Stimulated activated naive CD4-positive, alpha-beta T cell treated with Interleukin-2 at 50 U/mL for 16 hours (primary cell): ENCODE data around the gene MICU1.
"Not testable (repeated sequence)": the region's sequence is repeated elsewhere in the genome, so short reads cannot be mapped to it uniquely, and the experiment has no call there.

Experiments used
- DNase-seq: peaks from one replicate; lab custom pipeline; 2025; lab: John Stamatoyannopoulos, UW

Gene MICU1

DNA sequence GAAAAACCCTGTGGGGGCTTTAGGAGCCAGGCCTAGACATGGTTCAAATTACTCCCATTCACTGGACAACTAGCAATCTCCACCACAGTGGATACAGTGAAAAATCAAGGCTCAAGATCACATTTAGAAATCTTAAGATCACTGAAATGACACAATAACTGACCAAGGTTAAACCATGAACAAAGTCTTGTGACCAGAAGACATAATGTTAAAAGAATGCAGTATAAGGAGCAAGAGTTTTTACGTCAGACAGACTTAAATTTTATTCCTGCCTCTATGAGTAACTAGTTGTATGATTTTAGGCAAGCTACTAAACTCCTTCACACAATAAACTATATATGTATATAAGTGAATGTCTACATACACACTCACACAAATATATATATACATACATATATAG lies 68.5 kb downstream of the MICU1 start:
- DNase-seq, result no peak

DNA sequence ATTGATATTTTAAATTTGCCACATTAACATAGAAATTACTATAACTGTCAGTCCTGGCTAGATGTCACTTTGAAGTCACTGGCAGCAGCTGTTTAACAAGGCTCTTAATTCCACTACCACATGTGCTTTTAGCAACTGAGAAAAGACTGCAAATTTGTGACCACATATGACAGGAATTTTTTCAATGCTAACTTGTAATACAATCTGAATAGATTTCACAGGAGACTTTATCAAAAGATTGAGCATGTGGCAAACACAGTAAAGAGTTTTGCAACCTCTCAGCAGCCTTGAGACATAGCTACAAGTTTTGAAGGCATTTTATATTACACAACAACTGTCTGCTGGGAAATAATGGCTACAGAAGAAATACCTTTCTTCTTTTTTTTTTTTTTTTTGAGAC lies 73.0 kb downstream of the MICU1 start:
- no peak for DNase-seq

DNA sequence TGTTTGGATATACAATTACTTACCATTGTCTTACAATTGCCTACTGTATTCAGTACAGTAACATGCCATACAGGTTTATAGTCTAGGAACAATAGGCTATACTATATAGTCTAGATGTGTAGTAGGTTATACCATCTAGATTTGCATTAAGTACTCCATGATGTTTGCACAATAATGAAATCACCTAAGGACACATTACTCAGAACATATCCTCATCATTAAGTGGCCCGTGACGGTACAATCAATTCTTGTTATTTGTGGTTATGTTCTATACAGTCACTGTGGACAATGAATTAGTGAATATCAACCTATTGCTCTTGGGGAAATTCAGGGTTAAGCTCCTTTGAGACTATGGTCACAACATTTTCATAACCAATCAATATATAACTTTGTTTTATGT lies 75.6 kb downstream of the MICU1 start:
- no peak for DNase-seq

DNA sequence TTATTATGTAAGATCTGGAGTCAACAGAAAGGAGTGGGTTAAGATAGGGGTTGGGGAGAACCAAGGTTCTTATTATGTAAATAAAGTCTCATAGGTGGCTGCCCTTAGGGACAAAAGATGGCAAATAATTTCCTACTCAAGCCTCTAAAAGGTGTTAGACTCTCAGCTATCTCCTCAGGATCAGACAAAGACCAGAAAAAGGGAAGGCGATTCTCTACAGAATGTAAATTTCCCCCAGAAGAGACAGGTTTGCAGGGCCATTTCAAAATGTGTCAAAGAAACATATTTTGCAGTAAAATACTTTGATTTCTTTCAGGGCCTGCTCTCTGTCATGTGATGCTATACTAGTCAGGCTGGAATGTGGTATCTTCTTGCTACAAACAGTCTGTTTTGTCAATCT lies 80.3 kb downstream of the MICU1 start:
- DNase-seq, result no peak

DNA sequence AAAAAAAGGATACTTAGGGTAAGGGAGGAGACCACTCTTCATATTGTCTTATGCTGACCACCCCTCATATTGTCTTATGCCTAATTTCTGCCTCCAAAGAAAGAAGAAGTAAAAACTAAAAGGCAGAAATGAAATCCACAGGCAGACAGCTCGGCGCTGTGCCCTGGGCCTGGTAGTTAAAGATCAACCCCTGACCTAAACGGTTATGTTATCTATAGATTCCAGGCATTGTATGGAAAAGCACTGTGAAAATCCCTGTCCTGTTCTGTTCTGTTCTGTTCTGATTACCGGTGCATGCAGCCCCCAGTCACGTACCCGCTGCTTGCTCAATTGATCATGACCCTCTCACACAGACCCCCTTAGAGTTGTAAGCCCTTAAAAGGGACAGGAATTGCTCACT lies 82.0 kb downstream of the MICU1 start:
- not testable (repeated sequence) for DNase-seq

DNA sequence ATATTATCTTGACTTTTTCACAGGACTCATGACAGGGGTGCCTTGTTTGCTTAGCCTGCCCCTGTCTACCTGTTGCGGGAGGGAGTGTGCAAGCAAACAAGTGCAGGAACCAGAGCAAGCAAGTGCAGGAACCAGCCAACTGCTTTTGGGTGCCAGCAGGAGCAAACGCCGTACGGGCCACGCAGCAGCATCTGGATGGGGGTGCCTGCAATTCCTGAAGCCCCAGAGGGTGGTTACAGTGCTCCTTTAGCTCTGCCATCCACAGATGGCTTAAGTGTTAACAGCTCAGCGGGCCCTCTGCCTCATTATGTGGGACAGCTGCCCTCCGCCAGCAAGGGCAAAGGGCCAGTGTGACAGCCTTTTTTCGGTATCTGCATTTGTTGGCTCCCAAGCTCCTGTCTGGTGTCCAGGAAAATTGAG lies 83.5 kb downstream of the MICU1 start:
- DNase-seq, result no peak

DNA sequence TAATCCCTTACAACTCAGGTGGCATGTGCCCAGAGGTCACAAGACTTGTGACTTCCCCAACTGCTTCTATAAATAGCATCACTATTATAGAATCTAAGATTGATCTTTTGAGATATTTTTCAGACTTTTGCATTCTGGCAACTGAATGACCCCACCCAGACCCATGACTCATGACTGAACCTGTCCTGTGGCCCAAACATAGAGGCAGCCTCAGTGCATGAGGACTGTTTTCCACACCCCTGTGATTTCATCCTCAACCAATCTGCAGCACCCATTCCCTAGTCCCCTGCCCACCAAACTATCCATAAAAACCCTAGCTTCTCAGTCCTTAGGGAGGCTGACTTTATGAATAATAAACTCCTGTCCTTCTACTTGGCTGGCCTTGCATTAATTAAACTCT lies 84.5 kb downstream of the MICU1 start:
- DNase-seq, result no peak

DNA sequence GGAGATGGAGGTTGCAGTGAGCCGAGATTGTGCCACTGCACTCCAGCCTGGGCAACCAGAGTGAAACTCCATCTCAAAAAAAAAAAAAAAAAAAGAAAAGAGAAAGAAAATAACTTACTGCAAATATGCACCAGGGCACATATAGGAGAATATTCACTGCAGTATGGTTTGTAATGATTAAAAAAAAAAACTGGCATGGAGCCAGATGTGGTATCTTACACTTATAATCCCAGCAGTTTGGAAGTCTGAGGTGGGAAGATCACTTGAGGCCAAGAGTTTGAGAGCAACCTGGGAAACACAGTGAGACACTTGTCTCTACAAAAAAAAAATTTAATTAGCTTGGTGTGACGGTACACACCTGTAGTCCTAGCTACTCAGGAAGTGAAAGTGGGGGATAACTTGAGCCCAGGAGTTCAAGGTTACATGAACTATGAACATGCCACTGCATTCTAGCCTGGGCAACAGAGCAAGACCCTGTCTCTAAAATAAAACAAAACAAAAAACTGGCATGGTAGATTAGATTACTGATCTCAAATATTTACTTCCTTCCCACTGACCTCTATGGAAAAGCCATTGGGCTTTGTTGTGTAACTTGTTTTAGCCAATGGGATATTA lies 85.6 kb downstream of the MICU1 start:
- no peak for DNase-seq

DNA sequence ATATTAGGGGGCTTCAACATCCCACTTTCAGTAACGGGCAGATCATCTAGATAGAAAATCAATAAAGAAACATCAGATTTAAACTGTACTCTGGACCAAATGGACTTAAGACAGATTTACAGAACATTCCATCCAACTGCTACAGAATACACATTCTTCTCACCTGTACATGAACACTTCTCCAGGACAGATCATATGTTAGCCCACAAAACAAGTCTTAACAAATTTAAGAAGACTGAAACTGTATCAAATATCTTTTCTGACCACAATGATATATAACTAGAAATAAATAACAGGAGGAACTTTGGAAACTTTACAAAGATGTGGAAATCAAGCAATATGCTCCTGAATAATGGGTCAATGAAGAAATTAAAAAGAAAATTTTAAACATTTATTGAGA lies 86.7 kb downstream of the MICU1 start:
- no peak for DNase-seq

DNA sequence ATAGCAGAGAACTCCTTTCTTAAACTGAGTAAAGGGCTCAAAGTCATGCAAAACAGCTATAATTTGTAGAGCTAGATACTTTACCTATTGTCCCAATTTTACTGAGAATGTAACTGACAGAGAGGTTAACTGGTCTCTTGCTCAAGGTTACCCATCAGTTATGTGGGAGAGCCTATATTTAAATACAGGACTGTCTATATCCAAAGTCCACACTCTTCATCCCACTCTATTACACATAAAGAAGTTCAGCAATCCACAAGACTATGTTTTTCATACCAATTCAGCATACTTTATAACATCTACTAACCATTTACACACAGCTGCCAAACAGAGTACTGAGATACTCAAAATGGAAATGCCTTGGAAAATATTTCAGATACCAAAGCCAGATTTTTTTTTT lies 100.2 kb downstream of the MICU1 start:
- DNase-seq, result no peak

DNA sequence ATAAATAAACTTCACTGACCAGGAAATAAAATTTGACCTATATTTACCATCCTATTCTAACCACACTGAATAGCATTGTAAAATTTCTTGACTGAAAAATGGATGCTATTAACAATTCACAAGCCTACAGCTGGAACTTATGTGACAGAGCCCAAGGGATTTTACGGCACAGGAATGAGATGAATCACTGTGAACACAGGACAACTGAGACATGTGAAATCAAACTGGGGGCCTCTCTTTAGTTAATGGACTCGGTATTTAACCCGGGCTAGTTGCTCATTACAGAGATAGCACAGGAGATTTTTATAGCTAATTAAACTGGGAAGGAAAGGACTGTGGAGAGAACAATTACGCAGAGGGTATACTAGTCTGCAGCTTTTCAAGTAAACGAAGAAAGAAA lies 100.6 kb downstream of the MICU1 start:
- DNase-seq, result no peak

DNA sequence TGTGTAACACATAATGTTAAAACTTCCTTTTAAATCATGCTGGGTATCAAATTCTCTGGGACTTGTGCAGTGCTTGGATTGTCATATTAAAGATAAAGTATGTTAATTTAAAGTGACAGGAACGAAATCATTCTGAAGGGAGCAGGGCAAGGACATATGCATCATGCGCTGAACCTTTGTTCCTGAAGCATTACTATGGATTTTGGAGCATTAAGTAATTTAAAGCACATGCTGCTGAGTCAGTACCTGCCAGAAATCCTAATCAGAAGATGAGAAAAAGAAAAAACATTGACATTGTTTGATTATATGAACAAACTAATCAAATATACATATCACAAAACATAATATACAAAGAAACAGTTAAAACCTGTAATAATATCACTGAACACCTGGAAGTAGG lies 101.4 kb downstream of the MICU1 start:
- DNase-seq, result no peak

DNA sequence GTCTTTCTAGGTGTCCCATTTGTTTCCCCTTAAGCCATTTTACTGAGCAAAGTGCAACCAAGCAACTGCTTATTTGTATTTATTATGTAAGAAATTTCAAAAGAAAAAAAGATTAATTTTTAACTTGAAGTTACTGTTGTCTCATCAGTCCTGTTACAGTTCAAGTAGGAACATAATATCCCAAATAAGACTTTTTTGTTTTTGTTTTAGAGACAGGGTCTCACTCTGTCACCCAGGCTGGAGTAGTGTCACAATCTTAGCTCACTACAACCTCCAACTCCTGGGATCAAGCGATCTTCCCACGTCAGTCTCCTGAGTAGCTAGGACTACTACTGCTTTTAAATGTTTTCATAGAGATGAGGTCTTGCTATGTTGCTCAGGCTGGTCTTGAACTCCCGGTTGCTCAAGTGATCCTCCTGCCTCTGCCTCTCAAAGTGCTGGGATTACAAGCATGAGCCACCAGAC lies 101.9 kb downstream of the MICU1 start:
- DNase-seq, result no peak

DNA sequence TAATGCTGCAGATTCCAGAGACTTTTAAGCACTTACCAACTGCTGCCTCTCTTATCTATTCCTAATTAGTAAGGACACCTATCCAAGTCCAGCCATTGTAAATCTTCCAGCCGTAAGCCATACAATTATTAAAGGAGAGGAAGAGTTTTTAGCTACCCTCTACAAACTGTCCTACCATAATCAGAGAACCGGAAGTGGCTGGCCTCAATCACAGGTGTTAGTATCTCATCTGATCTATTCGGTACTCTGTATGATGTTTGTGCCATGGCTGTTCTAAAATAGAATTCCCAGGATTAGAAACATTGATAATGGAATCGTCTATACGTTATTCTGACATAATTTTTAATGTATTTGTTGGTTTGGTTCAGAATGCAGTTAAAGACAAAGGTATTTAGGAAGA lies 102.8 kb downstream of the MICU1 start:
- DNase-seq, result no peak

DNA sequence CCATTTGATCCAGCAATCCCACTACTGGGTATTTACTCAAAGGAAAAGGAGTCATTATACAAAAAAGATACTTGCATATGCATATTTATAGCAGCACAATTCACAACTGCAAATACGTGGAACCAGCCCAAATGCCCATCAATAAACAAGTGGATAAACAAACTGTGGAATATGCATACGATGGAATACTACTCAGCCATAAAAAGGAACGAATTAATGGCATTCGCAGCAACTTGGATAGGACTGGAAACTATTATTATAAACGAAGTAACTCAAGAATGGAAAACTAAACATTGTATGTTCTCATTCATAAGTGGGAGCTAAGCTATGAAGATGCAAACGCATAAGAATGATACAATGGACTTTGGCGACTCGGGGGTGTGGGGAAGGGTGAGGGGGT lies 108.6 kb downstream of the MICU1 start:
- no peak for DNase-seq

DNA sequence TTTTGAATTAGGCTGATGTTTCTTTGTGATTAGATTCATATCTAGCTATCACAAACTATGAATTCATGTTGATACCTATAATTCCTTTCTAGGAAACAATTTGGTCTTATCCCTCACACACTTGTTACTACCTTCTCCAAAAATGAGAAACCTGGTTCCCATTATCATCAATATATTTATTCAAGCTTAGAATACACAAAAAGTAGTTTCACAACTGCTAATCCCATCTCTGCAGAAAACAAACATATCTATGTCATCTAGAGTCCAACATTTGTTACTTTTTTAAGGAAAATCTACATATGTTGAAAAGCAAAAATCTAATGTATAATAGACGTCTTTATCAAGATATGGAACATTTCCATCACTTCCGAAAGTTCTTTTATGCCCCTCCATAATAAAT lies 110.4 kb downstream of the MICU1 start:
- DNase-seq, result no peak

DNA sequence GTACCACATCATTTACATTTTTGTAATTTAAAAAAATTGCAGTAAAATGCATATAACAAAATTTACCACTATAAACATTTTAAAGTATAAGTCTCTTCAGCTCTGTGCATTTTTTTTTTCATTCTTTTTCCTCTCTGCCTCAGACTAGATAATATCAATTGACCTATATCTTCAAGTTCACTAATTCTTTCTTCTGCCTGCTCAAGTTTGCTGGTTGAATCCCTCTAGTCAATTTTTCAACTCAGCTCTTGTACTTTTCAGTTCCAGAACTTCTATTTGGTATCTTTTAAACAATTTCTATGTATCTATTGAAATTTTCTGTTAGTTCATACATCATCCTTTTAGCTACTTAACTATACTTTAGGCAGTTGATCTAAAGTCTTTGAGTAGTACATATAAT lies 112.0 kb downstream of the MICU1 start:
- DNase-seq, result no peak

DNA sequence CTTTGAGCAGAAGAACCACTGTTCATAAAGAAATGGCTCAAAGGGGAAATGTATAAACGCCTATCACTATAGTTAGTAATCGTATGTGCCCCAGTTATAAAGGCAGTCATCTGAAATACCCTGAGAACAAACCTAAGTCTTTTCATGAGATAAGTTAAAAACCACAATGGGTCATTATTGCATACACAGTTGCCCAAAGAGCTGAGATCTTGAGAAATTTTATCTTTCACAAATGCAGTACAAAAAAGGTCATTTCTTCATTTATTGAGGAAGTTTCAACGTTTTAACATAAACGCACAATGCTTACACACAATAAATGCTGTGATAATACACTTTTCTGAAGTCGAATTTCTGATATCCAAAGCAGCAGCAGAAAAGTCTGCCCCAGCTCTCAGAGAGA lies 114.4 kb downstream of the MICU1 start:
- no peak for DNase-seq

DNA sequence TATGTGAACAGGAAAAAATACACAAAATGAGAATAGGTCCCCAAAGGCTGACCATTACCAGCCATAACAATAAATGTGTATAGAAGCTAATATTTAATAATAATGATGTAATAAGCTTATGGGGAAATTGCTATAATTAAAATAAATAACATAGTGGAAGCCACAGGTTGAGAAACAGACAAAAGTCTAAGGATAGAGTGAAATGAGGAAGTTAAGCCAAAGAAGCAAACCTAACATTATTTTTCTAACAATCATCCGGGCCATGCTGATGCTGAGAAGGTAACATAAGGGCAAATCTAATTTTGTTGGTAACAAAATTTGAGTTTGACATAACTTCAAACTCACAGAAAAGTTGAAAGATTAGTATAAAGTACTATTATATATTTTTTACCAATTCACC lies 115.9 kb downstream of the MICU1 start:
- DNase-seq, result no peak

DNA sequence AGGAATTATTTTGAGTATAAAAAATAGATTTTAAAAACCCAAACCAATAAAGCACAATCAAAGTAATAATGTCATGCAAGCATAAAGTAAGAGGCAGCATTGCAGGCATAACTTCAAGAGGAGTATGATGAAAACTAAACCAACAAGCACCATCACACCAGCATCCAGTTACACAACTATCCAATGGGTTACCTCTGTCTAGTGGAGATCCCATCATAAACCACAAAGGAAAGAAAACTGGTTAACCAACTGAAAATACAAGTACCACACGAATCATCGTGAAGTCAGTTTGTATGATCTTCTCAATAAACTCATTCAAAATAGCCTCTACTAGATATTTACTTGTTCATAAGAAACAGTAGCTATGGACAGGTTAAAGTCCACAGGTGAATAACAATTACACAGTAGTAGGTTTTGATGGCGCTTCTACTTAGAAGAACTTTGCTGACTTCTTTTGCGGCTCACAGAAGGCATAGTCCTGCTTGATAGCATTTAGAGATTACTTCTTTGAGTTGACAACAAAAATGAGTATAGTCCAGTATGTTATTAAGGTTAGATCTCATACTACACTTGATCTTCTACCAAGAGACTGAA lies 116.6 kb downstream of the MICU1 start:
- DNase-seq, result no peak

DNA sequence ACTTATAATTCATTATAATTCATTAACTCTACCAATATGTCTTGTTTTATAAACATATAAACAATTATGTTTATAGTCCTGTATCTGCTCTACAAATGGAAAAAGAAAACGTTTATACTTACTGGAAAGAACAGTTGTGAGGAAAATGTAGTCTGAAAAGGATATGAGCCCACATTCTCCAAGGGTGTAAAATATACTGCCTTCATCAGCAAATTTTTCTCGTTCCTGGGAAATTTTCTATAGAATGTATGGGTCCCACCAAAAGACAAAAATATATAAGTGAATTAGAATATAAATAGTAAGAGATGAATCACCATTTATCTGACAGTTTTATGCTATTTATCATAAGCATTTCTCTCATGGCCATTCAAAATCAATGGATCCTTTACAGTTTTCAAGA lies 117.8 kb downstream of the MICU1 start:
- no peak for DNase-seq

DNA sequence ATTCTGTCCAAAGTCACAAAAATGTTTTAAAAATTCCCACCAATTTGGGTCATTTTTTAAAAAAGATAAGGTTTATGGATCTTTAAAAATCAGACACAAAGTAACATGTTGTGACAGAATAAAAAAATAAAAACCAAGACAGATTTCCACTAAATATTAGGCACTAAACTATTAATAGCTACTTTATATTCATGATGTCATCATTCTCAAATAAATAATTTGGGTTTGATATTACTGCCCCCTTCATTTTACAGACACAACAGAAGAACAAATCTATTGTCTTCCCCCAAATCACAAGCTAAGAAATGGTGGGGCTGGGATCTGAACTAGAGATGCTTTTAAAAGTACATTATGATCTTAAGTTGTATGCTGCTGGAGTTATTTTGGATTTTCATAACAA lies 119.4 kb downstream of the MICU1 start:
- DNase-seq, result no peak

DNA sequence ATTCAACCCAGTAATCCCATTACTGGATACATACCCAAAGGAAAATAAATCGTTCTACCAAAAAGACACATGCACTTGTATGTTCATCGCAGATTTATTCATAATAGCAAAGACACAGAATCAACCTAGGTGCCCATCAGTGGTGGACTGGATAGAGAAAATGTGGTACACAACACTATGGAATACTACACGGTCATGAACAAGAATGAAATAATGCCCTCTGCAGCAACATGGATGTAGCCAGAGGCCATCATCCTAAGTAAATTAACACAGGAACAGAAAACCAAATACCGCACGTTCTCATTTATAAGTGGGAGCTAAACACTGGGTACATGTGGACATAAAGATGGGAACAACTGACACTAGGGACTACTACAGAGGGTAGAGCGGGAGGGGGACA lies 120.4 kb downstream of the MICU1 start:
- no peak for DNase-seq

DNA sequence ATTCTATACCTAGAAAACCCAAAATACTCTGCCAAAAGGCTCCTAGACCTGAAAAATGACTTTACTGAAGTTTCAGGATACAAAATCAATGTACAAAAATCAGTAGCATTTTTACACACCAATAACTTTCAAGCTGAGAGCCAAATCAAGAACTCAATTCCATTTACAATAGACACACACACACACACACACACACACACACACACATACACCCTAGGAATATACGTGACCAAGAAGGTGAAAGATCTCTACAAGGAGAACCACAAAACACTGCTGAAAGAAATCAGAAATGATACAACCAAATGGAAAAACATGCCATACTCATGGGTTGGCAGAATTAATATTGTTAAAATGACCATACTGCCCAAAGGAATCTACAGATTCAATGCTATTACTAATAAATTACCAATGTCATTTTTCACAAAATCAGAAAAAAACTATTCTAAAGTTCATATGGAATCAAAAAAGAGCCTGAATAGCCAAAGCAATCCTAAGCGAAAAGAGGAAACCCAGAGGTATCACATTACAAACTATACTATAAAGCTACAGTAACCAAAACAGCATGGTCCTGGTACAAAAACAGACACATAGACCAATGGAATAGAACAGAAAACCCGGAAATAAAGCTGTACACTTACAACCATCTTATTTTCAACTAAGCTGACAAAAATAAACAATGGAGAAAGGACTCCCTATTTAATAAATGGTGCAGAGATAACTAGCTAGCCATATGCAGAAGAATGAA lies 122.0 kb downstream of the MICU1 start:
- DNase-seq, result no peak
